Activated CD4-positive, alpha-beta T cell treated with anti-CD3 and anti-CD28 coated beads for 24 hours (primary cell): Measurements from ENCODE around the gene KHDC1.
"Not testable (repeated sequence)": the region's sequence is repeated elsewhere in the genome, so short reads cannot be mapped to it uniquely, and the experiment has no call there.

Experiments
- DNase-seq, 2 donors: peaks; one replicate each; pipeline ENCODE4 v3.0.0-alpha.2; 2020; ENCODE audit warnings: low read depth in 2 of 2

The KHDC1 gene, protein sequence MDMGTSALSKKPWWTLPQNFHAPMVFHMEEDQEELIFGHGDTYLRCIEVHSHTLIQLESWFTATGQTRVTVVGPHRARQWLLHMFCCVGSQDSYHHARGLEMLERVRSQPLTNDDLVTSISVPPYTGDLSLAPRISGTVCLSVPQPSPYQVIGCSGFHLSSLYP

GRCh38 chr6:73262671-73263569, at the start of gene KHDC1:
Gene KHDC1 (minus strand): TSS chr6:73263196. CDS start chr6:73242517, 20,679 bp downstream.
- DNase-seq, result peak; percentile 23 to 44

GRCh38 chr6:73310503-73310845, 47.5 kb upstream of the KHDC1 start:
- not testable (repeated sequence) for DNase-seq

- peak; percentile 40 to 65 for DNase-seq
Observed at GRCh38 chr6:73309785-73310502, 46.9 kb upstream of the KHDC1 start.

DNA sequence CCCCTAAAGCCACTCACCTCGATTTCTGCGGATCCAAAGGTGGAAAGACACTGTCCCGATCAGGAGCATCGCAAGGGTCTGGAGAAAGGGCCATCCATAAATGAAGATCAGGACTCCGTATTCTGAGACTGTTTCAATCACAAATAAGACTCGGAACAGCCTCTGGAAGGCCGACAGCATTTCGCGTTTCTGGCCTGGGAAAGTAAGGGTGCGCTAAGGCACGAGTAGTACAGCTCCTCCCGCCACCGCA, 46.5 kb upstream of the KHDC1 start:
- DNase-seq, result no peak

- DNase-seq, result no peak
Observed at GRCh38 chr6:73308712-73309534, 45.9 kb upstream of the KHDC1 start.

- not testable (repeated sequence) for DNase-seq
Observed at GRCh38 chr6:73303773-73304172, 40.8 kb upstream of the KHDC1 start.

DNA sequence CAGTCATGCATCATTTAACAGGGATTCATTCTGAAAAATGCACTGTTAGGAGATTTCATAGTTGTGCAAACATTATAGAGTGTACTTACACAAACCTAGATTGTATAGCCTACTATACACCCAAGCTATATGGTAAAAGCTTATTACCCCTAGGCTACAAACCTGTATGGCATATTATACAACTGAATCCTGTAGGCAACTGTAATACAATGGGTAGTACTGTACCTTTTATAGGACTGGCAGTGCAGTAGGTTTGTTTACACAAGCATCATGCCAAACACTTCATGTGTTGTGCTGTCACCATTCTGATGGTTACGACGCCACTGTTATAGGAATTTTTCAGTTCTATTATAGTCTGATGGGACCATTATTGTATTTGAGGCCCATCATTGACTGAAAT, 39.3 kb upstream of the KHDC1 start:
- DNase-seq, result no peak

DNA sequence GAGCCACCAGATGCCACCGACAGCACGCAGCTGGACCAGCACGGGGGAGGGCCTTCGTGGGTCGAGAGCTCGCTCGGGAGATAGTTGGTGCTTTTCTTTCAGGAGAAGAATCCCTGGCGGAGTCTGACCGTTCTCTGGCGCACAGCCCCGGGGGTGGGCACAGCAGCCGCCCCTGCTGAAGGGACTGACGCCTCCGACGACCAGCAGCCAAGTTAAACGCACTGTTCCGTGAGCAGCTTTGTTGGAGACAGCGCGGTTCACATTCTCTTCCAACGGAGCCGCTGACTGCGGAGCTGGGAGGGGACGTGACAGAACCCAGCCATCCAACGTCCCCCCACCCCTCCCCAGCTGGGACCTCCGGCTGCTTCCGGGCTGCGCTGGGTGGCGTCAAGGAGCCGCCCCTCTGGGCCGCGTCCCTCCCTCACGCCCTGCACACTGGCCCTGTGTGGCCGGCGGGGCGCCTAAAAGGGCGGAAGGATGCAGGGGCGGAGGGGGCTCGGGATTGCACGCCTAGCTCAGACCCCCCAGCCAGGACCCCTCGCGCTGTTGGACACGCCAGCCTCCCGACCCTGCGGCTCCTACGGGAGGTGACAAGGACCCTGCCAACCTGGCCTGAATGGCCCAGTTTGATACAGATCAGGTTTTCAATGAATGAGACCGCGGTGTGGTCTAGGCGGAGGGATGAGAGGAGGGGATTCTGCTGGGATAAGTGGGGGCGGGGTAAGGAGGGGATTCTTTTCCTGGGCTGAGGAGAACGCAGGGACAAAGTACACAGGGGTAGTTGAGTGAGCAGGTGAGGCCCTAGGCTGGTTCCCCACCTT, 36.4 kb upstream of the KHDC1 start:
- DNase-seq, result no peak

GRCh38 chr6:73293331-73293730, 30.3 kb upstream of the KHDC1 start:
- DNase-seq, result no peak

DNA sequence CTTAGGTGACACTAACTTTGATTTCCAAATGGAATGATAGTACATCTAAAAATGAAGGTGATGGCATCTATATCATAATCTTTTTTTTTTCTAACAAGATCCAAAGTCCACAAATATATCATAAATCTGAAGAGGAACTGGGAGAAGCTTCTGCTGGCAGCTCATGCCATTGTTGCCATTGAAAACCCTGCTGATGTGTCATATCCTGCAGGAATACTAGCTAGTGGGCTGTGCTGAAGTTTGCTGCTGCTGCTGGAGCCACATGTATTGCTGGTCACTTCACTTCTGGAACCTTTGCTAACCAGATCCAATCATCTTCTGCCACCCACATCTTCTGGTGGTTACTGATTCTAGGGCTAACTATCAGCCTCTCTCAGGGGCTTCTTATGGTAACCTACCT, 27.4 kb upstream of the KHDC1 start:
- DNase-seq, result no peak

- DNase-seq, result no peak
Observed at GRCh38 chr6:73286752-73287151, 23.8 kb upstream of the KHDC1 start.

DNA sequence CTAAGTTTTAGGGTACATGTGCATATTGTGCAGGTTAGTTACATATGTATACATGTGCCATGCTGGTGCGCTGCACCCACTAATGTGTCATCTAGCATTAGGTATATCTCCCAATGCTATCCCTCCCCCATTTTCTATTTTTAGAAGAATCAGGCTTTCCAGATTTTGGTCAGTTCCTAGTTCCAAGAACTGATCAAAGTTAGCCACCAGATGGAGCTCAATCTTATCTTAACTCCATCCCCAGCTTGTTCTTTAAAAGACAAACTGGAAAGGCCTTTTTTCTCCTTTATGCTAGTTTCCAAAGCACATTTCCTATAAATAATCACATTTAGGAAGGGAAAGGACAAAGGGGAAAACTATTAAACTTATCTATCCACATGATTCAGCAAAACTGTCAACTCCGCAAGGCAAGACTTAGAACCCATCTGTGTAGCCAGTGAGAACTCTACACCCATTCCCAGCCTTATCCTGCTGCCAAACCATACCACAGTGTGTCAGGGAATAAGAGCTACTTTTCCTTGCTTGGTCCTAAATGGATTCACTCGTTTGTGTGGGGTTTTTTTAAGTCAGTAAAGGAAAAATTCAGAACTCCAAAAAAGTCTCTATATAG, 22.8 kb upstream of the KHDC1 start:
- no peak for DNase-seq

DNA sequence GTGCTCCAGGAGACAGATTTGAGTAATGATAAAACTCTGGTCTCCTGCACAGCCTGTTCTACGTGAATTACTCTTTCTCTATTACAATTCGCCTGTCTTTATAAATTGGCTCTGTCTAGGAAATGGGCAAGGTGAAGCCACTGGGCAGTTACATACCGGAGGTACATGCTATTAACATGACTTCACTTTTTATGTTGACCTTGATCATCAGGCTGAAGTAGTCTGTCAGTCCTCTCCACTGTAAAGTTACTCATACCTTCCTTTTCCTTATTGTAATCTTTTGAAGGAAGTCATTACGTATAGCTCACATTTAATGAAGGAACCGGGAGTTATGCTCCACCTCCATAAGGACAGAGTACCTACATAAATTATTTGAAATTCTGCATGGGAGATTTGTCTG, 19.9 kb upstream of the KHDC1 start:
- DNase-seq, result no peak

- not testable (repeated sequence) for DNase-seq
Observed at GRCh38 chr6:73281684-73282083, 18.7 kb upstream of the KHDC1 start.

- not testable (repeated sequence) for DNase-seq
Observed at GRCh38 chr6:73269296-73269695, 6.3 kb upstream of the KHDC1 start.

GRCh38 chr6:73268896-73269295, 5.9 kb upstream of the KHDC1 start:
- not testable (repeated sequence) for DNase-seq

DNA sequence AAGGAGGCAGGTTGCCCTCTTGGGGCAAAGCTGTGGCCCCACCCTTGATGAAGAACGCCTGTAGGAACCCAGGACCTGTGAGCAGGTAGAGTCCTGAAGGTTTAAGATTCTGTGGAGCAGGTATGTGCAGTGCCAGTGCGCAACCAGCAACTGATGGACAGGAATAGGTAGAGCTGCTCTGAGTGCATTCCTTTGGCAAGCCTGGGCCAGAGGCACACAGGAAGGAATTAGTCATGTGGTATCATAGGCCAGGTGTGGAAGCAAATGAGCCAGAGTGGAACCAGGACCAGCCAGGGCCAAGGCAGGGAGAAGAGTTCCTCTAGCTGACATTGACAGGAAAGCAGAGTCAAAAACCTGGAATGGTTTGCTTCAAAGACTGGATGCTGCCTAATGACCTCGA, 1.4 kb upstream of the KHDC1 start:
- no peak for DNase-seq

- DNase-seq, result no peak
Observed at GRCh38 chr6:73263570-73263909, 544 bp upstream of the KHDC1 start.

GRCh38 chr6:73258721-73259120, 4.3 kb downstream of the KHDC1 start:
- no peak for DNase-seq

DNA sequence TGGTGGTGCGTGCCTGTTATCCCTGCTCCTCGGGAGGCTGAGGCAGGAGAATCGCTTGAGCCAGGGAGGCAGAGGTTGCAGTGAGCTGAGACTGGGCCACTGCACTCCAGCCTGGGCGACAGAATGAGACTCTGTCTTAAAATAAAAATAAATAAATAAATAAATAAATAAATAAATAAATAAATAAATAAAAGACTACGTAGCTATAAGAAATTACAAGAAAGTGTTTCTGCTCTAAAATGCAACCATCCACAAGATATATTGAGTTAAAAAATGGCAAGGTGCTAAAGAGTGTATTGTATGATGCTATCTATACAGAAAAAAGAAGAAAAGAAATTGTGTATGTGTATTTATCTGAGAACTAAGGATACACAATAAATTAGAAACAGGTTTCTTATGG, 8.7 kb downstream of the KHDC1 start:
- not testable (repeated sequence) for DNase-seq

GRCh38 chr6:73252703-73253102, 10.3 kb downstream of the KHDC1 start:
- no peak for DNase-seq
